NCI-H524 (cell line): ENCODE measurements around the gene RTN4RL1.
"Not testable (repeated sequence)": the region's sequence is repeated elsewhere in the genome, so short reads cannot be mapped to it uniquely, and the experiment has no call there.

Experiments used
- DNase-seq, 2 experiments: peaks; one replicate each; lab custom pipeline; 2025; lab: John Stamatoyannopoulos, UW

Gene RTN4RL1

GRCh38 chr17:2025622-2026309 is 632 bp upstream of the RTN4RL1 start:
- DNase-seq: peak; percentile 41 to 76

GRCh38 chr17:2024572-2025219 is 438 bp downstream of the RTN4RL1 start:
- DNase-seq: no peak

GRCh38 chr17:2023692-2024571 is 1.2 kb downstream of the RTN4RL1 start:
- peak; percentile 71 to 84 for DNase-seq

GRCh38 chr17:2023256-2023655 is 1.9 kb downstream of the RTN4RL1 start:
- DNase-seq: no peak

GRCh38 chr17:2022647-2023240 is 2.4 kb downstream of the RTN4RL1 start:
- no peak for DNase-seq

GRCh38 chr17:2020721-2021120 is 4.4 kb downstream of the RTN4RL1 start:
- DNase-seq: no peak

- no peak for DNase-seq
Observed at GRCh38 chr17:2019723-2020122, 5.4 kb downstream of the RTN4RL1 start.

GRCh38 chr17:2018716-2019510 is 6.2 kb downstream of the RTN4RL1 start:
- peak; percentile 69 to 83 for DNase-seq

- DNase-seq: no peak
Observed at GRCh38 chr17:2017274-2017941, 7.7 kb downstream of the RTN4RL1 start.

- no peak for DNase-seq
Observed at GRCh38 chr17:2016494-2016893, 8.6 kb downstream of the RTN4RL1 start.

- no peak for DNase-seq
Observed at GRCh38 chr17:2015314-2015713, 9.8 kb downstream of the RTN4RL1 start.

- DNase-seq: no peak
Observed at GRCh38 chr17:2013994-2014317, 11.2 kb downstream of the RTN4RL1 start.

- not testable (repeated sequence) for DNase-seq
Observed at GRCh38 chr17:2013220-2013993, 11.7 kb downstream of the RTN4RL1 start.

- no peak for DNase-seq
Observed at GRCh38 chr17:2012499-2012898, 12.6 kb downstream of the RTN4RL1 start.

GRCh38 chr17:2011411-2012371 is 13.4 kb downstream of the RTN4RL1 start:
- DNase-seq: no peak

GRCh38 chr17:2009737-2010136 is 15.4 kb downstream of the RTN4RL1 start:
- DNase-seq: no peak

GRCh38 chr17:2008332-2009126 is 16.6 kb downstream of the RTN4RL1 start:
- no peak for DNase-seq

GRCh38 chr17:2004435-2004952 is 20.6 kb downstream of the RTN4RL1 start:
- DNase-seq: no peak
